KMS-11 (cell line): ENCODE results near the gene ITLN2.
"Not testable (repeated sequence)": the region's sequence is repeated elsewhere in the genome, so short reads cannot be mapped to it uniquely, and the experiment has no call there.

Source experiments
- H2AFZ ChIP-seq: fragments of 200-600 bp; sonication (generic); 2 replicates; pipeline ENCODE4 v1.6.1; 2016; ENCODE audit warnings: antibody characterized with exemption, mixed run types, low read depth
- H3K27ac ChIP-seq: fragments of 200-600 bp; sonication (generic); 2 replicates; pipeline ENCODE4 v1.6.1; 2016; ENCODE audit warnings: mild to moderate bottlenecking, mixed run types
- H3K27me3 ChIP-seq: fragments of 200-600 bp; sonication (generic); 2 replicates; pipeline ENCODE4 v1.6.1; 2017; ENCODE audit warnings: mild to moderate bottlenecking, low read depth, mixed run types, moderate library complexity; ENCODE audit not compliant: insufficient read depth
- H3K36me3 ChIP-seq: fragments of 200-600 bp; sonication (generic); 2 replicates; pipeline ENCODE4 v1.6.1; 2017; ENCODE audit warnings: mild to moderate bottlenecking, mixed run types; ENCODE audit not compliant: insufficient read depth
- H3K4me1 ChIP-seq: fragments of 200-600 bp; sonication (generic); 2 replicates; pipeline ENCODE4 v1.6.1; 2016; ENCODE audit warnings: mild to moderate bottlenecking, low read depth, mixed run types; ENCODE audit not compliant: poor library complexity, severe bottlenecking
- H3K4me2 ChIP-seq: fragments of 200-600 bp; sonication (generic); 2 replicates; pipeline ENCODE4 v1.7.0; 2016; ENCODE audit warnings: mild to moderate bottlenecking, mixed run types
- H3K4me3 ChIP-seq: fragments of 200-600 bp; sonication (generic); IDR thresholded peaks from 2 replicates; pipeline ENCODE4 v1.6.1; 2017; ENCODE audit warnings: low read depth, low read length, mixed read lengths; ENCODE audit not compliant: insufficient read depth
- H3K79me2 ChIP-seq: fragments of 200-600 bp; sonication (generic); 2 replicates; pipeline ENCODE4 v1.6.1; 2016; ENCODE audit warnings: low read depth, mixed run types; ENCODE audit not compliant: insufficient read depth
- H3K9ac ChIP-seq: fragments of 200-600 bp; sonication (generic); 2 replicates; pipeline ENCODE4 v1.6.1; 2016; ENCODE audit warnings: mild to moderate bottlenecking, mixed run types
- H4K20me1 ChIP-seq: fragments of 200-600 bp; sonication (generic); 2 replicates; pipeline ENCODE4 v1.6.1; 2016; ENCODE audit warnings: mild to moderate bottlenecking, mixed run types; ENCODE audit not compliant: insufficient read depth
- CTCF ChIP-seq: fragments of 200-600 bp; sonication (generic); conservative IDR thresholded peaks from 2 replicates; pipeline ENCODE4 v1.6.1; 2017; ENCODE audit warnings: low read depth, mild to moderate bottlenecking, antibody characterized with exemption, low read length, moderate library complexity, mixed read lengths

The ITLN2 gene

GRCh38 chr1:160951443-160952128 lies 3.0 kb downstream of the ITLN2 start:
- Histone ChIP-seq H2AFZ (peak overlapping the region; percentile 19; the same call in 1 of the 2 replicates), H3K4me2 (peak overlapping the region; percentile 6; the same call in 1 of the 2 replicates), H3K9ac (no peak overlapping the region), H3K4me1 (peaks cover 29% of the 10 kb centered on the region), H3K36me3 (no peaks in the 10 kb centered on the region), H3K27ac (peak overlapping the region; percentile 3; the same call in 1 of the 2 replicates), H3K79me2 (no peaks in the 10 kb centered on the region), H4K20me1 (no peaks in the 10 kb centered on the region), H3K4me3 (no peak overlapping the region), H3K27me3 (no peaks in the 10 kb centered on the region)
- peak; percentile 100 for TF ChIP-seq CTCF

GRCh38 chr1:160950657-160951056 lies 4.0 kb downstream of the ITLN2 start:
- peaks cover 29% of the 10 kb centered on the region for H3K4me1 ChIP-seq
- no peak overlapping the region for H3K4me3 ChIP-seq
- H3K27me3 ChIP-seq = no peaks in the 10 kb centered on the region
- H4K20me1 ChIP-seq = no peaks in the 10 kb centered on the region
- H3K4me2 ChIP-seq = no peak overlapping the region
- H3K27ac ChIP-seq = no peak overlapping the region
- H3K9ac ChIP-seq = no peak overlapping the region
- TF ChIP-seq CTCF = no peak
- no peak overlapping the region for H2AFZ ChIP-seq
- no peaks in the 10 kb centered on the region for H3K79me2 ChIP-seq
- no peaks in the 10 kb centered on the region for H3K36me3 ChIP-seq

GRCh38 chr1:160949881-160950280 lies 4.7 kb downstream of the ITLN2 start:
- no peaks in the 10 kb centered on the region for H3K79me2 ChIP-seq
- no peaks in the 10 kb centered on the region for H4K20me1 ChIP-seq
- H3K36me3 ChIP-seq = no peaks in the 10 kb centered on the region
- no peak overlapping the region for H3K4me3 ChIP-seq
- no peaks in the 10 kb centered on the region for H3K27me3 ChIP-seq
- peaks cover 29% of the 10 kb centered on the region for H3K4me1 ChIP-seq
- no peak overlapping the region for H3K9ac ChIP-seq
- H3K27ac ChIP-seq = no peak overlapping the region
- H3K4me2 ChIP-seq = no peak overlapping the region
- no peak for TF ChIP-seq CTCF
- H2AFZ ChIP-seq = no peak overlapping the region

- not testable (repeated sequence) for H3K27ac ChIP-seq, H3K4me3 ChIP-seq, H3K9ac ChIP-seq, H3K36me3 ChIP-seq, H4K20me1 ChIP-seq, H3K79me2 ChIP-seq, H3K4me2 ChIP-seq, H2AFZ ChIP-seq, H3K27me3 ChIP-seq
- peaks cover 26% of the 10 kb centered on the region for H3K4me1 ChIP-seq
Observed at GRCh38 chr1:160949216-160949880, 5.3 kb downstream of the ITLN2 start.

GRCh38 chr1:160947174-160947759 lies 7.3 kb downstream of the ITLN2 start:
- H3K36me3 ChIP-seq, H3K79me2 ChIP-seq, H3K4me3 ChIP-seq, H2AFZ ChIP-seq, H4K20me1 ChIP-seq, H3K4me2 ChIP-seq, H3K27me3 ChIP-seq, H3K9ac ChIP-seq, H3K27ac ChIP-seq: not testable (repeated sequence)
- H3K4me1 ChIP-seq = peaks cover 13% of the 10 kb centered on the region

- not testable (repeated sequence) for H3K4me3 ChIP-seq, H3K4me2 ChIP-seq, H3K27ac ChIP-seq, H3K36me3 ChIP-seq, H3K79me2 ChIP-seq, H3K9ac ChIP-seq, H3K4me1 ChIP-seq, H2AFZ ChIP-seq, H4K20me1 ChIP-seq, H3K27me3 ChIP-seq
Observed at GRCh38 chr1:160945881-160946280, 8.7 kb downstream of the ITLN2 start.
